Stimulated activated CD4-positive, alpha-beta T cell treated with anti-CD3 and anti-CD28 coated beads, Interleukin-1b, Interleukin-23, amount 100 ng/mL, for 24 hours (primary cell): Measurements from ENCODE around the gene CAP2.
"Not testable (repeated sequence)": the region's sequence is repeated elsewhere in the genome, so short reads cannot be mapped to it uniquely, and the experiment has no call there.

Source experiments
- DNase-seq, 4 experiments: peaks; one replicate each; pipeline ENCODE4 v3.0.0-alpha.2; 2020; ENCODE audit warnings: low read depth in 4 of 4, low spot score in 1 of 4

Gene CAP2

GRCh38 chr6:17439243-17439993, 46.0 kb downstream of the CAP2 start:
- no peak for DNase-seq

GRCh38 chr6:17440811-17441210, 47.4 kb downstream of the CAP2 start:
- DNase-seq: not testable (repeated sequence)

GRCh38 chr6:17442196-17442595, 48.8 kb downstream of the CAP2 start:
- no peak for DNase-seq

GRCh38 chr6:17446713-17447112, 53.3 kb downstream of the CAP2 start:
- DNase-seq: no peak

- DNase-seq: no peak
Measured at GRCh38 chr6:17448165-17448564, 54.8 kb downstream of the CAP2 start.

GRCh38 chr6:17450397-17450796, 57.0 kb downstream of the CAP2 start:
- DNase-seq: no peak

- no peak for DNase-seq
Measured at GRCh38 chr6:17450832-17451231, 57.4 kb downstream of the CAP2 start.

GRCh38 chr6:17452096-17452495, 58.7 kb downstream of the CAP2 start:
- no peak for DNase-seq

- DNase-seq: no peak
Measured at GRCh38 chr6:17454316-17455005, 61.1 kb downstream of the CAP2 start.

- DNase-seq: no peak
Measured at GRCh38 chr6:17455919-17456318, 62.5 kb downstream of the CAP2 start.

GRCh38 chr6:17456711-17457110, 63.3 kb downstream of the CAP2 start:
- DNase-seq: no peak

- DNase-seq: no peak
Measured at GRCh38 chr6:17457405-17457804, 64.0 kb downstream of the CAP2 start.

- no peak for DNase-seq
Measured at GRCh38 chr6:17457956-17458355, 64.6 kb downstream of the CAP2 start.

- DNase-seq: no peak
Measured at GRCh38 chr6:17458966-17459365, 65.6 kb downstream of the CAP2 start.

- no peak for DNase-seq
Measured at GRCh38 chr6:17460862-17461261, 67.5 kb downstream of the CAP2 start.

GRCh38 chr6:17466147-17466546, 72.8 kb downstream of the CAP2 start:
- no peak for DNase-seq

- DNase-seq: no peak
Measured at GRCh38 chr6:17466707-17467106, 73.3 kb downstream of the CAP2 start.

- no peak for DNase-seq
Measured at GRCh38 chr6:17469006-17469832, 75.8 kb downstream of the CAP2 start.

GRCh38 chr6:17470202-17470937, 77.0 kb downstream of the CAP2 start:
- no peak for DNase-seq

GRCh38 chr6:17470938-17471327, 77.5 kb downstream of the CAP2 start:
- DNase-seq: no peak

GRCh38 chr6:17472653-17473183, 79.3 kb downstream of the CAP2 start:
- no peak for DNase-seq
